ENCODE measurements around the gene PRAME.

Gene PRAME

DNA sequence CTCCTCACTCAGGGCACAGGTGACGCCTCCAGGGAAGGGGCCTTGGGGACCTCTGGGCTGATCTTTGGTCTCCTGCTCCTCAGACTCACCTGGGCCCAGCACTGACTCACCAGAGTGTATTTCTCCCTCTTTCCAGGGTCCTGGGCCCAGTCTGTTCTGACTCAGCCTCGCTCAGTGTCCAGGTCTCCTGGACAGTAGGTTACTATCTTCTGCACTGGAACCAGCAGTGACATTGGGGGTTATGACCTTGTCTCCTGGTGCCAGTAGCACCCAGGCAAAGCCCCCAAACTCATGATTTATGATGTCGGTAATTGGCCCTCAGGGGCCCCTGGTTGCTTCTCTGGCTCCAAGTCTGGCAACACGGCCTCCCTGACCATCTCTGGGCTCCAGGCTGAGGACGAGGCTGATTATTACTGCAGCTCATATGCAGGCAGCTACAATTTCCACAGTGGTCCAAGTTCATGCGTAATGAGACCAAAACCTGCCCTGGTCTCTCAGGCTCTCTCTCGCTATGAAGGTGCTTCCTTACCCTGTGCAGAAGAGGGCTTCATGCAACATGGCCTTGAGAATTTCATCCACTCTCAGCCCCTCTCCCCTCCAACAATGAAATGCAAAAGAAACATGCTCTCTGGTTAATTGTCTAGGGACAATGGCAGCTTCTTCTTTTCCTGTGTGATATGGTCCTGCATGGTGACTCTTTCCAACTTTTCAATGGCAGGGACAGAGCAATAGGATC is 21.0 kb upstream of the PRAME start:
- ChIA-PET POLR2A (no interaction called here), CTCF (interaction anchor here (0.6 to 2.2 kb wide), 6 partner anchors 11 to 165 kb away, joined by 3 to 6 read pairs (median 4); no protein-coding TSS in a partner anchor)
- H3K27ac ChIP-seq (ENCODE audit: extremely low read depth, low read depth, low read length), result no peak overlapping the region
- no peaks in the 10 kb centered on the region for H3K36me3 ChIP-seq (ENCODE audit: control insufficient read depth in 2 of 2, insufficient read depth in 1 of 2, low read length in 2 of 2)
- H3K9me3 ChIP-seq (ENCODE audit: control insufficient read depth, insufficient read depth, low read depth, low read length), result no peaks in the 10 kb centered on the region
- no peaks in the 10 kb centered on the region for H3K4me1 ChIP-seq (ENCODE audit: control insufficient read depth, insufficient read depth, low read length)
- no peak overlapping the region for H3K4me3 ChIP-seq (ENCODE audit: low read depth, low read length)
- TF ChIP-seq ZNF366 (tag by site-specific recombination; conservative IDR thresholded peaks at IDR 0.05) (no peak), ZNF707 (tag by site-specific recombination; IDR thresholded peaks at IDR 0.05) (no peak), ZNF658 (tag by site-specific recombination; IDR thresholded peaks at IDR 0.05) (no peak), ZNF777 (tag by site-specific recombination; IDR thresholded peaks at IDR 0.05; ENCODE audit: borderline replicate concordance) (no peak), OVOL3 (tag by site-specific recombination; IDR thresholded peaks at IDR 0.05) (no peak), ZNF776 (tag by site-specific recombination; IDR thresholded peaks at IDR 0.05; ENCODE audit: borderline replicate concordance) (no peak), ZNF157 (tag by site-specific recombination; IDR thresholded peaks at IDR 0.05) (no peak), ZXDB (tag by site-specific recombination; IDR thresholded peaks at IDR 0.05) (no peak), ZNF610 (tag by site-specific recombination; IDR thresholded peaks at IDR 0.05; ENCODE audit: borderline replicate concordance) (no peak), ZNF19 (tag by site-specific recombination; IDR thresholded peaks at IDR 0.05; ENCODE audit: low read depth) (no peak), ZFP41 (tag by site-specific recombination; IDR thresholded peaks at IDR 0.05; ENCODE audit: borderline replicate concordance) (no peak), ZNF548 (tag by site-specific recombination; IDR thresholded peaks at IDR 0.05) (no peak)
- TF ChIP-seq, protein P1, sequence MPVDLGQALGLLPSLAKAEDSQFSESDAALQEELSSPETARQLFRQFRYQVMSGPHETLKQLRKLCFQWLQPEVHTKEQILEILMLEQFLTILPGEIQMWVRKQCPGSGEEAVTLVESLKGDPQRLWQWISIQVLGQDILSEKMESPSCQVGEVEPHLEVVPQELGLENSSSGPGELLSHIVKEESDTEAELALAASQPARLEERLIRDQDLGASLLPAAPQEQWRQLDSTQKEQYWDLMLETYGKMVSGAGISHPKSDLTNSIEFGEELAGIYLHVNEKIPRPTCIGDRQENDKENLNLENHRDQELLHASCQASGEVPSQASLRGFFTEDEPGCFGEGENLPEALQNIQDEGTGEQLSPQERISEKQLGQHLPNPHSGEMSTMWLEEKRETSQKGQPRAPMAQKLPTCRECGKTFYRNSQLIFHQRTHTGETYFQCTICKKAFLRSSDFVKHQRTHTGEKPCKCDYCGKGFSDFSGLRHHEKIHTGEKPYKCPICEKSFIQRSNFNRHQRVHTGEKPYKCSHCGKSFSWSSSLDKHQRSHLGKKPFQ (tag by site-specific recombination; IDR thresholded peaks at IDR 0.05), result no peak
- TF ChIP-seq, protein P2, sequence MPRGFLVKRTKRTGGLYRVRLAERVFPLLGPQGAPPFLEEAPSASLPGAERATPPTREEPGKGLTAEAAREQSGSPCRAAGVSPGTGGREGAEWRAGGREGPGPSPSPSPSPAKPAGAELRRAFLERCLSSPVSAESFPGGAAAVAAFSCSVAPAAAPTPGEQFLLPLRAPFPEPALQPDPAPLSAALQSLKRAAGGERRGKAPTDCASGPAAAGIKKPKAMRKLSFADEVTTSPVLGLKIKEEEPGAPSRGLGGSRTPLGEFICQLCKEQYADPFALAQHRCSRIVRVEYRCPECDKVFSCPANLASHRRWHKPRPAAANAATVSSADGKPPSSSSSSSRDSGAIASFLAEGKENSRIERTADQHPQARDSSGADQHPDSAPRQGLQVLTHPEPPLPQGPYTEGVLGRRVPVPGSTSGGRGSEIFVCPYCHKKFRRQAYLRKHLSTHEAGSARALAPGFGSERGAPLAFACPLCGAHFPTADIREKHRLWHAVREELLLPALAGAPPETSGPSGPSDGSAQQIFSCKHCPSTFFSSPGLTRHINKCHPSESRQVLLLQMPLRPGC (tag by site-specific recombination; IDR thresholded peaks at IDR 0.05), result no peak
- TF ChIP-seq, protein P3, sequence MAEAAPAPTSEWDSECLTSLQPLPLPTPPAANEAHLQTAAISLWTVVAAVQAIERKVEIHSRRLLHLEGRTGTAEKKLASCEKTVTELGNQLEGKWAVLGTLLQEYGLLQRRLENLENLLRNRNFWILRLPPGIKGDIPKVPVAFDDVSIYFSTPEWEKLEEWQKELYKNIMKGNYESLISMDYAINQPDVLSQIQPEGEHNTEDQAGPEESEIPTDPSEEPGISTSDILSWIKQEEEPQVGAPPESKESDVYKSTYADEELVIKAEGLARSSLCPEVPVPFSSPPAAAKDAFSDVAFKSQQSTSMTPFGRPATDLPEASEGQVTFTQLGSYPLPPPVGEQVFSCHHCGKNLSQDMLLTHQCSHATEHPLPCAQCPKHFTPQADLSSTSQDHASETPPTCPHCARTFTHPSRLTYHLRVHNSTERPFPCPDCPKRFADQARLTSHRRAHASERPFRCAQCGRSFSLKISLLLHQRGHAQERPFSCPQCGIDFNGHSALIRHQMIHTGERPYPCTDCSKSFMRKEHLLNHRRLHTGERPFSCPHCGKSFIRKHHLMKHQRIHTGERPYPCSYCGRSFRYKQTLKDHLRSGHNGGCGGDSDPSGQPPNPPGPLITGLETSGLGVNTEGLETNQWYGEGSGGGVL (tag by site-specific recombination; IDR thresholded peaks at IDR 0.05), result no peak
- TF ChIP-seq, protein P4, sequence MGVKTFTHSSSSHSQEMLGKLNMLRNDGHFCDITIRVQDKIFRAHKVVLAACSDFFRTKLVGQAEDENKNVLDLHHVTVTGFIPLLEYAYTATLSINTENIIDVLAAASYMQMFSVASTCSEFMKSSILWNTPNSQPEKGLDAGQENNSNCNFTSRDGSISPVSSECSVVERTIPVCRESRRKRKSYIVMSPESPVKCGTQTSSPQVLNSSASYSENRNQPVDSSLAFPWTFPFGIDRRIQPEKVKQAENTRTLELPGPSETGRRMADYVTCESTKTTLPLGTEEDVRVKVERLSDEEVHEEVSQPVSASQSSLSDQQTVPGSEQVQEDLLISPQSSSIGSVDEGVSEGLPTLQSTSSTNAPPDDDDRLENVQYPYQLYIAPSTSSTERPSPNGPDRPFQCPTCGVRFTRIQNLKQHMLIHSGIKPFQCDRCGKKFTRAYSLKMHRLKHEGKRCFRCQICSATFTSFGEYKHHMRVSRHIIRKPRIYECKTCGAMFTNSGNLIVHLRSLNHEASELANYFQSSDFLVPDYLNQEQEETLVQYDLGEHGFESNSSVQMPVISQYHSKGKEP (tag by site-specific recombination; IDR thresholded peaks at IDR 0.05), result no peak

DNA sequence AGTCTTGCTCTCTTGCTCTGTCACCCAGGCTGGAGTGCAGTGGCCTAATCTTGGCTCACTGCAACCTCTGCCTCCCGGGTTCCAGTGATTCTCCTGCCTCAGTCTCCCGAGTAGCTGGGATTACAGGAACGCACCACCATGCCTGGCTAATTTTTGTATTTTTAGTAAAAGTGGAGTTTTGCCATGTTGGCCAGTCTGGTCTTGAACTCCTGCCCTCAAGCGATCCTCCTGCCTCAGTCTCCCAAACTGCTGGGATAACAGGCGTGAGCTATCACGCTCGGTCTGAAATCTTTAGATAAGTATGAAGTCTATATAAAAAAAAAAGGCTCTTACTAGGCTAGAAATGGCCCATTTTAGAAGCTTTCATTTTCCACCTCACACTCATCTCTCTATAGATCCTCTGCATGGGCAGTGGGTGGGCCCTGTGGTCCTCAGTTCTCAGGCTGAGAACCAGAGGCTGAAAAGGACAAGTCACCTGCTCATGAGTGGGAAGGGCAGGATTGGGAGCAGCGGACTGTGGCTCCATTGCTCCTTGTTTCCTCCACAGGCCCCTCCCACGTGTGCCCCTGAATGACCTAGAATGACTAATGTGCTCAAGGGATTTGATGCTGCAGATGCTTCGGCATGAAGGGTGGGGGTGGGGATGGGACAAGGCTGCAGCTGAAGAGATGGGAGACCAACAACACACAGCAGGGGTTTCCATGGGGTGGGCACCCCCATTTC is 19.8 kb upstream of the PRAME start:
- POLR2A ChIA-PET, result no interaction called here
- H3K36me3 ChIP-seq (ENCODE audit: control insufficient read depth in 2 of 2, insufficient read depth in 1 of 2, low read length in 2 of 2), result no peaks in the 10 kb centered on the region
- CTCF ChIA-PET, result interaction anchor here (0.7 to 8.6 kb wide), 7 partner anchors 9 to 166 kb away, joined by 3 to 148 read pairs (median 6); partner anchors contain the start of gene ZNF280B
- H3K27ac ChIP-seq (ENCODE audit: extremely low read depth, low read depth, low read length), result no peak overlapping the region
- no peak overlapping the region for H3K4me3 ChIP-seq (ENCODE audit: low read depth, low read length)
- H3K9me3 ChIP-seq (ENCODE audit: control insufficient read depth, insufficient read depth, low read depth, low read length), result no peaks in the 10 kb centered on the region
- H3K4me1 ChIP-seq (ENCODE audit: control insufficient read depth, insufficient read depth, low read length), result no peaks in the 10 kb centered on the region
- TF ChIP-seq ZNF211 (tag by site-specific recombination; IDR thresholded peaks at IDR 0.05; ENCODE audit: low read depth) (no peak), EGR2 (tag by site-specific recombination; IDR thresholded peaks at IDR 0.05; ENCODE audit: low read depth) (peak; percentile 81), ZNF155 (tag by site-specific recombination; IDR thresholded peaks at IDR 0.05) (no peak), ZNF596 (tag by site-specific recombination; IDR thresholded peaks at IDR 0.05) (no peak), ZNF184 (tag by site-specific recombination; IDR thresholded peaks at IDR 0.05) (no peak), ZNF221 (tag by site-specific recombination; IDR thresholded peaks at IDR 0.05; ENCODE audit: borderline replicate concordance) (no peak), ZNF549 (tag by site-specific recombination; IDR thresholded peaks at IDR 0.05) (no peak), ZNF223 (tag by site-specific recombination; IDR thresholded peaks at IDR 0.05) (no peak), ZNF140 (tag by site-specific recombination; IDR thresholded peaks at IDR 0.05) (no peak), ZNF48 (tag by site-specific recombination; IDR thresholded peaks at IDR 0.05) (no peak), ZNF366 (tag by site-specific recombination; conservative IDR thresholded peaks at IDR 0.05) (no peak)
- TF ChIP-seq, protein P1 (tag by site-specific recombination; IDR thresholded peaks at IDR 0.05), result no peak
